Effector CD4-positive, alpha-beta T cell (primary cell): ENCODE results near the gene GPR153.

ENCODE experiments used
- DNase-seq: peaks from one replicate; pipeline ENCODE4 v3.0.0-alpha.2; 2020

GPR153 gene

GRCh38 chr1:6286266-6286665 lies 25.4 kb upstream of the GPR153 start:
- DNase-seq, result no peak

GRCh38 chr1:6285336-6285735 lies 24.4 kb upstream of the GPR153 start:
- DNase-seq, result no peak

- no peak for DNase-seq
These were observed 21.8 kb upstream of the GPR153 start for GRCh38 chr1:6282577-6283270.

- no peak for DNase-seq
These were observed 20.9 kb upstream of the GPR153 start for GRCh38 chr1:6281511-6282402.

- no peak for DNase-seq
These were observed 20.0 kb upstream of the GPR153 start for GRCh38 chr1:6280761-6281451.

- DNase-seq, result no peak
These were observed 18.9 kb upstream of the GPR153 start for GRCh38 chr1:6279613-6280383.

- DNase-seq, result no peak
These were observed 18.2 kb upstream of the GPR153 start for GRCh38 chr1:6279066-6279465.

GRCh38 chr1:6278263-6278662 lies 17.4 kb upstream of the GPR153 start:
- no peak for DNase-seq

GRCh38 chr1:6276811-6277555 lies 16.1 kb upstream of the GPR153 start:
- DNase-seq, result no peak

GRCh38 chr1:6275826-6276782 lies 15.2 kb upstream of the GPR153 start:
- DNase-seq, result no peak

- no peak for DNase-seq
These were observed 13.8 kb upstream of the GPR153 start for GRCh38 chr1:6274622-6275139.

GRCh38 chr1:6274102-6274501 lies 13.2 kb upstream of the GPR153 start:
- DNase-seq, result no peak

- no peak for DNase-seq
These were observed 12.5 kb upstream of the GPR153 start for GRCh38 chr1:6273380-6273891.

- no peak for DNase-seq
These were observed 12.0 kb upstream of the GPR153 start for GRCh38 chr1:6272868-6273267.

- DNase-seq, result no peak
These were observed 11.6 kb upstream of the GPR153 start for GRCh38 chr1:6272452-6272851.

GRCh38 chr1:6271554-6271953 lies 10.7 kb upstream of the GPR153 start:
- DNase-seq, result no peak

GRCh38 chr1:6271006-6271405 lies 10.1 kb upstream of the GPR153 start:
- DNase-seq, result no peak

- DNase-seq, result no peak
These were observed 9.5 kb upstream of the GPR153 start for GRCh38 chr1:6270401-6270800.

GRCh38 chr1:6269720-6270400 lies 9.0 kb upstream of the GPR153 start:
- DNase-seq, result no peak

GRCh38 chr1:6269296-6269695 lies 8.4 kb upstream of the GPR153 start:
- no peak for DNase-seq
